ENCODE results near the gene PRDM16. TPM values are rescaled to one million over a fixed set of nuclear protein-coding genes. Genes with fewer than 3 reads are reported as not detected.

Gene PRDM16
- total RNA-seq, 1 donor from 2014 or later = 0.43 TPM

DNA sequence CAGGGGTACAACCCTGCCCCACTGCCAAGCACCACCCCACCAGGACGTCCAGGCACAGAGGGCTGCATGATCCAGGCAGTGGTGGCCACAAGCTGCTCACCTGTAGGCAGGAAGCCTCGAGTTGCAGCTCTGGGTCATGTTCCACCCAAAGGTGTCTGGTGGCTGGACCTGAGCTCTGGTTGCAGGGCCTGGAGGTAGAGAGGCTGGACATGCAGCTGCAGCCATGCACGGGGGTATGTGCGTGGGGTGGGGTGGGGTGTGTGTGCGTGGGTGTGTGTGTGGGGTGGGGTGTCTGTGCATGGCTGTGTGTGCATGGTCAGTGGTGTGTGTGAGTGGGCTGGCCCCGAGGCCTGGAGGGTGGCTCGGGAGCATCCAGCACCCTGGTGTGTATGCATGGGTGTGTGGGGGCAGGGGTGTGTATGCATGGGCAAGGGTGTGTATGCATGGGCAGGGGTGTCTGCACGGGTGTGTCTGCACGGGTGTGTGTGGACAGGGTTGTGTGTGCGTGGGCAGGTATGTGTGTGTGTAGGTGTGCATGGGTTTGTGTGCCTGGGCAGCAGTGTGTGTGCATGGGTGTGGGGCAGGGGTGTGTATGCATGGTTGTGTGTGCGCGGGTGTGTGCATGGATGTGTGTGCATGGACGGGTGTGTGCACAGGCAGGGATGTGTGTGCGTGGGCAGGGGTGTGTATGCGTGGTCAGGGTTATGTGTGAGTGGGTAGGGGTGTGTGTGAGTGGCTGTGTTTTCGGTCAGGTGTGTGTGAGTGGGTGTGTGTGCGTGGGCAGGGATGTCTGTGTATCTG is 401.0 kb downstream of the PRDM16 start:
- no peak for FAIRE-seq
- Mint-ChIP-seq H3K27ac (ENCODE audit: unreplicated experiment) (no peak overlapping the region), H3K36me3 (ENCODE audit: low read depth, unreplicated experiment) (no peaks in the 10 kb centered on the region), H3K9me3 (ENCODE audit: unreplicated experiment) (no peaks in the 10 kb centered on the region), H3K4me1 (ENCODE audit: low read depth, unreplicated experiment) (peaks cover 9% of the 10 kb centered on the region), H3K27me3 (ENCODE audit: low read depth, unreplicated experiment) (peaks cover 12% of the 10 kb centered on the region), H3K4me3 (ENCODE audit: unreplicated experiment) (no peak overlapping the region)
- Histone ChIP-seq H3K79me2 (ENCODE audit: insufficient read depth, low read length) (no peaks in the 10 kb centered on the region), H3K9ac (ENCODE audit: low read length) (no peak overlapping the region), H3K36me3 (ENCODE audit: insufficient read depth, low read length) (no peaks in the 10 kb centered on the region), H3K27ac (ENCODE audit: low read depth, low read length) (no peak overlapping the region), H3K4me3 (ENCODE audit: insufficient read depth, low read depth, low read length) (no peak overlapping the region), H2AFZ (ENCODE audit: low read depth, low read length) (no peak overlapping the region), H3K9me3 (ENCODE audit: insufficient read depth, low read depth, low read length) (no peaks in the 10 kb centered on the region), H3K4me1 (ENCODE audit: insufficient read depth, low read length) (peaks cover 34% of the 10 kb centered on the region), H3K4me2 (ENCODE audit: low read length) (no peak overlapping the region), H3K27me3 (ENCODE audit: insufficient read depth, low read length) (no peaks in the 10 kb centered on the region), H4K20me1 (ENCODE audit: insufficient read depth, low read length) (no peaks in the 10 kb centered on the region)
- no peak for DNase-seq (ENCODE audit: low read depth)
- TF ChIP-seq, protein P1, sequence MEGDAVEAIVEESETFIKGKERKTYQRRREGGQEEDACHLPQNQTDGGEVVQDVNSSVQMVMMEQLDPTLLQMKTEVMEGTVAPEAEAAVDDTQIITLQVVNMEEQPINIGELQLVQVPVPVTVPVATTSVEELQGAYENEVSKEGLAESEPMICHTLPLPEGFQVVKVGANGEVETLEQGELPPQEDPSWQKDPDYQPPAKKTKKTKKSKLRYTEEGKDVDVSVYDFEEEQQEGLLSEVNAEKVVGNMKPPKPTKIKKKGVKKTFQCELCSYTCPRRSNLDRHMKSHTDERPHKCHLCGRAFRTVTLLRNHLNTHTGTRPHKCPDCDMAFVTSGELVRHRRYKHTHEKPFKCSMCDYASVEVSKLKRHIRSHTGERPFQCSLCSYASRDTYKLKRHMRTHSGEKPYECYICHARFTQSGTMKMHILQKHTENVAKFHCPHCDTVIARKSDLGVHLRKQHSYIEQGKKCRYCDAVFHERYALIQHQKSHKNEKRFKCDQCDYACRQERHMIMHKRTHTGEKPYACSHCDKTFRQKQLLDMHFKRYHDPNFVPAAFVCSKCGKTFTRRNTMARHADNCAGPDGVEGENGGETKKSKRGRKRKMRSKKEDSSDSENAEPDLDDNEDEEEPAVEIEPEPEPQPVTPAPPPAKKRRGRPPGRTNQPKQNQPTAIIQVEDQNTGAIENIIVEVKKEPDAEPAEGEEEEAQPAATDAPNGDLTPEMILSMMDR (IDR thresholded peaks at IDR 0.05; ENCODE audit: insufficient read depth, low read depth, low read length) = no peak
- no peak for TF ChIP-seq EZH2 (IDR thresholded peaks at IDR 0.05; ENCODE audit: insufficient read depth, low read length)

GRCh38 chr1:3470650-3471355 is 401.8 kb downstream of the PRDM16 start:
- no peaks in the 10 kb centered on the region for H3K36me3 ChIP-seq (ENCODE audit: insufficient read depth, low read length)
- no peaks in the 10 kb centered on the region for H3K79me2 ChIP-seq (ENCODE audit: insufficient read depth, low read length)
- Mint-ChIP-seq H3K36me3 (ENCODE audit: low read depth, unreplicated experiment) (no peaks in the 10 kb centered on the region), H3K4me1 (ENCODE audit: low read depth, unreplicated experiment) (peaks cover 9% of the 10 kb centered on the region), H3K4me3 (ENCODE audit: unreplicated experiment) (no peak overlapping the region), H3K9me3 (ENCODE audit: unreplicated experiment) (no peaks in the 10 kb centered on the region), H3K27ac (ENCODE audit: unreplicated experiment) (no peak overlapping the region), H3K27me3 (ENCODE audit: low read depth, unreplicated experiment) (peaks cover 10% of the 10 kb centered on the region)
- H3K9me3 ChIP-seq (ENCODE audit: insufficient read depth, low read depth, low read length) = no peaks in the 10 kb centered on the region
- no peaks in the 10 kb centered on the region for H3K27me3 ChIP-seq (ENCODE audit: insufficient read depth, low read length)
- H4K20me1 ChIP-seq (ENCODE audit: insufficient read depth, low read length) = no peaks in the 10 kb centered on the region
- peak overlapping the region; percentile 28 for H3K9ac ChIP-seq (ENCODE audit: low read length)
- no peak for DNase-seq (ENCODE audit: low read depth)
- no peak overlapping the region for H3K4me3 ChIP-seq (ENCODE audit: insufficient read depth, low read depth, low read length)
- TF ChIP-seq, protein P1 (IDR thresholded peaks at IDR 0.05; ENCODE audit: insufficient read depth, low read depth, low read length) = no peak
- TF ChIP-seq EZH2 (IDR thresholded peaks at IDR 0.05; ENCODE audit: insufficient read depth, low read length) = no peak
- peak overlapping the region; percentile 73 for H3K4me2 ChIP-seq (ENCODE audit: low read length)
- peaks cover 34% of the 10 kb centered on the region for H3K4me1 ChIP-seq (ENCODE audit: insufficient read depth, low read length)
- H3K27ac ChIP-seq (ENCODE audit: low read depth, low read length) = no peak overlapping the region
- no peak overlapping the region for H2AFZ ChIP-seq (ENCODE audit: low read depth, low read length)
- FAIRE-seq = no peak

Data from astrocyte (in vitro differentiated cells and primary cell).